Sigmoid colon (tissue), 4 donors: ENCODE results near the gene RCCD1.

Experiments used
- POLR2A ChIP-seq, 2 donors: fragments of 450-650 bp; IDR thresholded peaks; one replicate each; pipeline ENCODE4 v1.6.1; 2016; ENCODE audit warnings: antibody characterized with exemption in 2 of 2, mild to moderate bottlenecking in 2 of 2, moderate library complexity in 2 of 2
- POLR2AphosphoS5 ChIP-seq, 4 donors: sonication (generic); formaldehyde crosslinking; IDR thresholded peaks; one replicate each; pipeline ENCODE4 v1.6.1; 2017; ENCODE audit warnings: antibody characterized with exemption in 4 of 4
- TF ChIP-seq, protein P1 (sequence below), 4 experiments: fragments of 450-650 bp in 3 of 4; fragments of 200-600 bp in 1 of 4; IDR thresholded peaks; one replicate each; pipeline ENCODE4 v1.5.1; 2016 to 2019; ENCODE audit warnings: antibody characterized with exemption in 4 of 4, mild to moderate bottlenecking in 3 of 4, moderate library complexity in 2 of 4

GRCh38 chr15:90966262-90966661, 11.6 kb downstream of the RCCD1 start:
- TF ChIP-seq, protein P1, sequence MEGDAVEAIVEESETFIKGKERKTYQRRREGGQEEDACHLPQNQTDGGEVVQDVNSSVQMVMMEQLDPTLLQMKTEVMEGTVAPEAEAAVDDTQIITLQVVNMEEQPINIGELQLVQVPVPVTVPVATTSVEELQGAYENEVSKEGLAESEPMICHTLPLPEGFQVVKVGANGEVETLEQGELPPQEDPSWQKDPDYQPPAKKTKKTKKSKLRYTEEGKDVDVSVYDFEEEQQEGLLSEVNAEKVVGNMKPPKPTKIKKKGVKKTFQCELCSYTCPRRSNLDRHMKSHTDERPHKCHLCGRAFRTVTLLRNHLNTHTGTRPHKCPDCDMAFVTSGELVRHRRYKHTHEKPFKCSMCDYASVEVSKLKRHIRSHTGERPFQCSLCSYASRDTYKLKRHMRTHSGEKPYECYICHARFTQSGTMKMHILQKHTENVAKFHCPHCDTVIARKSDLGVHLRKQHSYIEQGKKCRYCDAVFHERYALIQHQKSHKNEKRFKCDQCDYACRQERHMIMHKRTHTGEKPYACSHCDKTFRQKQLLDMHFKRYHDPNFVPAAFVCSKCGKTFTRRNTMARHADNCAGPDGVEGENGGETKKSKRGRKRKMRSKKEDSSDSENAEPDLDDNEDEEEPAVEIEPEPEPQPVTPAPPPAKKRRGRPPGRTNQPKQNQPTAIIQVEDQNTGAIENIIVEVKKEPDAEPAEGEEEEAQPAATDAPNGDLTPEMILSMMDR (IDR thresholded peaks at IDR 0.05), result no peak
- TF ChIP-seq POLR2A (IDR thresholded peaks at IDR 0.05) (no peak), POLR2AphosphoS5 (IDR thresholded peaks at IDR 0.05) (no peak)
